Tibial nerve (tissue), 4 donors: Measurements from ENCODE around the gene CYSRT1.

Experiments used
- EP300 ChIP-seq, 2 donors: sonication (generic); formaldehyde crosslinking; IDR thresholded peaks; one replicate each; pipeline ENCODE4 v1.6.1; 2017; ENCODE audit warnings: antibody characterized with exemption in 2 of 2, mild to moderate bottlenecking in 1 of 2
- POLR2A ChIP-seq, 2 donors: fragments of 450-650 bp; IDR thresholded peaks; one replicate each; pipeline ENCODE4 v1.6.1; 2017; ENCODE audit warnings: antibody characterized with exemption in 2 of 2, mild to moderate bottlenecking in 2 of 2, moderate library complexity in 2 of 2
- TF ChIP-seq, protein P1 (sequence below), 5 experiments: fragments of 200-600 bp in 3 of 5; fragments of 450-650 bp in 2 of 5; sonication (generic) in 3 of 5; IDR thresholded peaks; one replicate each; pipeline ENCODE4 v1.5.1; 2016 to 2019; ENCODE audit warnings: antibody characterized with exemption in 5 of 5, mild to moderate bottlenecking in 3 of 5, moderate library complexity in 2 of 5

DNA sequence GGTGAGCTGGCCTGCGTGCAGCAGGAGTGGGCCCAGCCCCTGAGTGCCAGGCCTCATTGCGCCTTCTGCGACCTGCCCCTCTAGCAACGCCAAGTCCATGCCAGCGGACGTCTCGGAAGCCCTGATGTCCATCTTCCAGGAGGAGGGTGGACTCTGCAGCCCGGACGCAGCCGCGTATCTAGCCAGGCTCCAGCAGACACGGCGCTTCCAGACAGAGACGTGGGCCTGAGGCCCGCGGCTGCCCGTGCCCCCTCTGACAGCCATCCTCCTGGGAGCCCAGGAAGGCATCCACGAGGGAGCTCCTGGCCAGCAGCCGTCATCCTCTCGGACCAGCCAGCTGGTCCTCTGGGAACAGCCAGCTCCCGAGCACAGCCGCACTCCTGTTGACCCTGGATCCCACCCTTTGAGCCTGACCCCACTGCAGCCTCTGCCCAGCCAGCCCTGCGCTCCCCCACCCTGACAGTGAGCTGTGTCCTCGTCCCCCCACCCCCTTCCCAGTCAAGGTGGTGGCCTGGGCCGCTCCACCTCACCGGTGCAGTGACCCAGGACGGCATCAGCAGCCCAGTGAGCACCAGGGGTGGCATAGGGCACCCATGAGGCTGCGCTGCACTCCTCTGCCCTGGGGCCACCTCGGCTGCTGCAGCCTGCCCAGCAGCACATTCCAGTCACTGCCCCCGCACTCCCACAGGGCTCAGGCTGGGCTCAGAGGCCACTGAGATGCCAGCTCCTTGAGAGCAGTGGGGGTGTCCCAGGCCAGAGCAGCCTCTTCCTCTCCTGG lies 8.6 kb upstream of the CYSRT1 start:
- TF ChIP-seq, protein P1, sequence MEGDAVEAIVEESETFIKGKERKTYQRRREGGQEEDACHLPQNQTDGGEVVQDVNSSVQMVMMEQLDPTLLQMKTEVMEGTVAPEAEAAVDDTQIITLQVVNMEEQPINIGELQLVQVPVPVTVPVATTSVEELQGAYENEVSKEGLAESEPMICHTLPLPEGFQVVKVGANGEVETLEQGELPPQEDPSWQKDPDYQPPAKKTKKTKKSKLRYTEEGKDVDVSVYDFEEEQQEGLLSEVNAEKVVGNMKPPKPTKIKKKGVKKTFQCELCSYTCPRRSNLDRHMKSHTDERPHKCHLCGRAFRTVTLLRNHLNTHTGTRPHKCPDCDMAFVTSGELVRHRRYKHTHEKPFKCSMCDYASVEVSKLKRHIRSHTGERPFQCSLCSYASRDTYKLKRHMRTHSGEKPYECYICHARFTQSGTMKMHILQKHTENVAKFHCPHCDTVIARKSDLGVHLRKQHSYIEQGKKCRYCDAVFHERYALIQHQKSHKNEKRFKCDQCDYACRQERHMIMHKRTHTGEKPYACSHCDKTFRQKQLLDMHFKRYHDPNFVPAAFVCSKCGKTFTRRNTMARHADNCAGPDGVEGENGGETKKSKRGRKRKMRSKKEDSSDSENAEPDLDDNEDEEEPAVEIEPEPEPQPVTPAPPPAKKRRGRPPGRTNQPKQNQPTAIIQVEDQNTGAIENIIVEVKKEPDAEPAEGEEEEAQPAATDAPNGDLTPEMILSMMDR (IDR thresholded peaks at IDR 0.05) = no peak
- TF ChIP-seq EP300 (IDR thresholded peaks at IDR 0.05) = no peak
- no peak for TF ChIP-seq POLR2A (IDR thresholded peaks at IDR 0.05)
